ENCODE measurements around the gene ZBED1.
"Not testable (repeated sequence)": the region's sequence is repeated elsewhere in the genome, so short reads cannot be mapped to it uniquely, and the experiment has no call there.

ZBED1 gene

DNA sequence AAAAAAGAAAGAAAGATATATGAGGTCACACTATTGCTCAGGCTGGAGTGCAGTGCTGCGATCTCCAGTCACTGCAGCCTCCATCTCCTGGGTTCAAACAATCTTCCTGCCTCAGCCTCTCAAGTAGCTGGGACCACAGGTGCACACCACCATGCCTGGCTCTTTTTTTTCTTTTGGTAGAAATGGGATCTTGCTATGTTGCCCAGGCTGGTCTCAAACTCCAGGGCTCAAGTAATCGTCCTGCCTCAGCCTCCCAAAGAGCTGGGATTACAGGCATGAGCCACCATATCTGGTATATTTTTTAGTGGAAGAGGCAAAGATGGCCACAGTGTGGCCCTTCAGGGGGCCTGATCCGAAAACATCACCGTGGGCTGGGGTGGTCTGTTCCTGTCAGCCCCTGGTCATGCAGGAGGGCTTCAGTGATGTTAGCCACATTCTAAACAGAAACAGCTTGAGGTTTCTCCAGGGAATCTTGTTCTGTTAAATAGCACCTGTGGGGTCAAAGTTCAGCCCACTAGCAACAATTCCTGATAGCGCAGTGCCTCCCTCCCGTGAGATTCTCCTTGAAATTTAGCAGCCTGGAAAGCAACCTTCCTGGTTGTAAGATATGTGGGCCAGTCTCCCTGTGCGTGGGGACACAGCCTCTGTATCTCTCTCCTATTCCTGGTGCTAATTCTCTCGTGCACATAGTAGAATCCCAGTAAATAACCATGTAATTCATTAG, 7.3 kb upstream of the ZBED1 start:
- Histone ChIP-seq H3K9me3 (ENCODE audit: insufficient read depth, low read length) (no peaks in the 10 kb centered on the region), H3K4me1 (ENCODE audit: insufficient read depth, insufficient read length) (no peaks in the 10 kb centered on the region), H3K9ac (ENCODE audit: insufficient read length, low read depth) (no peak overlapping the region), H3K36me3 (ENCODE audit: insufficient read depth, insufficient read length, low read length) (no peaks in the 10 kb centered on the region), H3K4me3 (ENCODE audit: insufficient read length, low read depth) (no peak overlapping the region), H3K27me3 (ENCODE audit: insufficient read depth, insufficient read length) (no peaks in the 10 kb centered on the region)
- TF ChIP-seq SUZ12 (IDR thresholded peaks at IDR 0.05; ENCODE audit: extremely low read depth, insufficient read depth, insufficient read length) (no peak), ZNF274 (IDR thresholded peaks at IDR 0.05; ENCODE audit: low read depth, low read length) (no peak), YY1 (IDR thresholded peaks at IDR 0.05; ENCODE audit: insufficient read depth, insufficient read length) (no peak)
- DNase-seq (ENCODE audit: low read depth, low spot score) = no peak

GRCh38 chrX:2507196-2507595, 6.4 kb upstream of the ZBED1 start:
- no peaks in the 10 kb centered on the region for H3K4me1 ChIP-seq (ENCODE audit: insufficient read depth, insufficient read length)
- H3K4me3 ChIP-seq (ENCODE audit: insufficient read length, low read depth) = no peak overlapping the region
- no peak overlapping the region for H3K9ac ChIP-seq (ENCODE audit: insufficient read length, low read depth)
- H3K9me3 ChIP-seq (ENCODE audit: insufficient read depth, low read length) = no peaks in the 10 kb centered on the region
- no peaks in the 10 kb centered on the region for H3K36me3 ChIP-seq (ENCODE audit: insufficient read depth, insufficient read length, low read length)
- DNase-seq (ENCODE audit: low read depth, low spot score) = no peak
- TF ChIP-seq SUZ12 (IDR thresholded peaks at IDR 0.05; ENCODE audit: extremely low read depth, insufficient read depth, insufficient read length) = no peak
- no peak for TF ChIP-seq ZNF274 (IDR thresholded peaks at IDR 0.05; ENCODE audit: low read depth, low read length)
- TF ChIP-seq YY1 (IDR thresholded peaks at IDR 0.05; ENCODE audit: insufficient read depth, insufficient read length) = no peak
- H3K27me3 ChIP-seq (ENCODE audit: insufficient read depth, insufficient read length) = no peaks in the 10 kb centered on the region

GRCh38 chrX:2505341-2505740, 4.6 kb upstream of the ZBED1 start:
- not testable (repeated sequence) for H3K36me3 ChIP-seq (ENCODE audit: insufficient read depth, insufficient read length, low read length); H3K4me1 ChIP-seq (ENCODE audit: insufficient read depth, insufficient read length); H3K27me3 ChIP-seq (ENCODE audit: insufficient read depth, insufficient read length); H3K9me3 ChIP-seq (ENCODE audit: insufficient read depth, low read length); H3K4me3 ChIP-seq (ENCODE audit: insufficient read length, low read depth); DNase-seq (ENCODE audit: low read depth, low spot score); H3K9ac ChIP-seq (ENCODE audit: insufficient read length, low read depth)

GRCh38 chrX:2504706-2505332, 4.0 kb upstream of the ZBED1 start:
- no peaks in the 10 kb centered on the region for H3K9me3 ChIP-seq (ENCODE audit: insufficient read depth, low read length)
- TF ChIP-seq YY1 (IDR thresholded peaks at IDR 0.05; ENCODE audit: insufficient read depth, insufficient read length) = no peak
- no peak for TF ChIP-seq ZNF274 (IDR thresholded peaks at IDR 0.05; ENCODE audit: low read depth, low read length)
- no peak for TF ChIP-seq SUZ12 (IDR thresholded peaks at IDR 0.05; ENCODE audit: extremely low read depth, insufficient read depth, insufficient read length)
- no peak for DNase-seq (ENCODE audit: low read depth, low spot score)

DNA sequence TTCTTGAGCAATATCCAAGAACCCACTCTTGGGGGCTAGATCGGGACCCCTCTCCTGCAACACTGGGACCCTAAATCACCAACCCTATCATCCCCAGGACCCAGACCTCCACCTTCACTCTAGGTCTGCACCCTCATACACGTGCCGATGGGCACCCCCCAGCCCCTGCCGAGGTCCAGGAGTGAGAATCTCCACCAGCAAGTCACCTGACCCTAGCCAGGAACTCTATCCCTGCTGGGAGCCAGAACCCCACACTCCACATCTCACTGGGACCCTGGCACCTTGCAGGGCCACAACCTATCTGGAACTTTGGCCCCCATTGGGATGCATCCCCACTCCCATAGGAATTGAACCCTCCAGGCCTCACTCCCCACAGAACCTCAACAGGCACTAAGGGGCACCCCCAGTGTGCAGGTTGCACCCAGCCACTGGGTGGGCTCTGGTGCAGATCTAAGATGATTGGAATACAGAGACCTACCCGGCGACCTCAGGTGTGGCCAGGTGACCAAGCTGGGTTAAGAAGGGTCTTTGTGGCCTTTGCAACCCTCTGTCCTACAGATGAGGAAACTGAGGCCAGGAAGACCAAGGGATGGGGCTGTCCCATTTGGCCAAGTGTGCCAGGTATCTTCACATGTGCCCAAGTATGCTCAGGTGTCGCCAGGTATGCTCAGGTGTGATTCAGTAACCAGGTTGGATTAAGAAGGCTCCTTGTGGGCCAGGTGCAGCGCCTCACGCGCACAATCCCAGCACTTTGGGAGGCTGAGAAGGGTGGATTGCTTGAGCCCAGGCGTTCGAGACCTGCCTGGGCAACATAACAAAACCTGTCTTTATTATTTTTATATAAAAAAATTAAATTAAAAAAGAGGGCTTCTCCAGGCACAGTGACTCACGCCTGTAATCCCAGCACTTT, 3.1 kb upstream of the ZBED1 start:
- no peak overlapping the region for H3K4me3 ChIP-seq (ENCODE audit: insufficient read length, low read depth)
- TF ChIP-seq SUZ12 (IDR thresholded peaks at IDR 0.05; ENCODE audit: extremely low read depth, insufficient read depth, insufficient read length) (no peak), YY1 (IDR thresholded peaks at IDR 0.05; ENCODE audit: insufficient read depth, insufficient read length) (no peak), ZNF274 (IDR thresholded peaks at IDR 0.05; ENCODE audit: low read depth, low read length) (no peak)
- H3K36me3 ChIP-seq (ENCODE audit: insufficient read depth, insufficient read length, low read length) = peaks cover 4% of the 10 kb centered on the region
- no peak for DNase-seq (ENCODE audit: low read depth, low spot score)
- no peaks in the 10 kb centered on the region for H3K9me3 ChIP-seq (ENCODE audit: insufficient read depth, low read length)
- H3K9ac ChIP-seq (ENCODE audit: insufficient read length, low read depth) = no peak overlapping the region
- no peaks in the 10 kb centered on the region for H3K4me1 ChIP-seq (ENCODE audit: insufficient read depth, insufficient read length)
- H3K27me3 ChIP-seq (ENCODE audit: insufficient read depth, insufficient read length) = no peaks in the 10 kb centered on the region

More at GRCh38 chrX:2504706-2505332, 4.0 kb upstream of the ZBED1 start:
- no peaks in the 10 kb centered on the region for H3K27me3 ChIP-seq (ENCODE audit: insufficient read depth, insufficient read length)
- H3K9ac ChIP-seq (ENCODE audit: insufficient read length, low read depth) = no peak overlapping the region
- H3K4me3 ChIP-seq (ENCODE audit: insufficient read length, low read depth) = no peak overlapping the region
- H3K4me1 ChIP-seq (ENCODE audit: insufficient read depth, insufficient read length) = no peaks in the 10 kb centered on the region
- no peaks in the 10 kb centered on the region for H3K36me3 ChIP-seq (ENCODE audit: insufficient read depth, insufficient read length, low read length)

DNA sequence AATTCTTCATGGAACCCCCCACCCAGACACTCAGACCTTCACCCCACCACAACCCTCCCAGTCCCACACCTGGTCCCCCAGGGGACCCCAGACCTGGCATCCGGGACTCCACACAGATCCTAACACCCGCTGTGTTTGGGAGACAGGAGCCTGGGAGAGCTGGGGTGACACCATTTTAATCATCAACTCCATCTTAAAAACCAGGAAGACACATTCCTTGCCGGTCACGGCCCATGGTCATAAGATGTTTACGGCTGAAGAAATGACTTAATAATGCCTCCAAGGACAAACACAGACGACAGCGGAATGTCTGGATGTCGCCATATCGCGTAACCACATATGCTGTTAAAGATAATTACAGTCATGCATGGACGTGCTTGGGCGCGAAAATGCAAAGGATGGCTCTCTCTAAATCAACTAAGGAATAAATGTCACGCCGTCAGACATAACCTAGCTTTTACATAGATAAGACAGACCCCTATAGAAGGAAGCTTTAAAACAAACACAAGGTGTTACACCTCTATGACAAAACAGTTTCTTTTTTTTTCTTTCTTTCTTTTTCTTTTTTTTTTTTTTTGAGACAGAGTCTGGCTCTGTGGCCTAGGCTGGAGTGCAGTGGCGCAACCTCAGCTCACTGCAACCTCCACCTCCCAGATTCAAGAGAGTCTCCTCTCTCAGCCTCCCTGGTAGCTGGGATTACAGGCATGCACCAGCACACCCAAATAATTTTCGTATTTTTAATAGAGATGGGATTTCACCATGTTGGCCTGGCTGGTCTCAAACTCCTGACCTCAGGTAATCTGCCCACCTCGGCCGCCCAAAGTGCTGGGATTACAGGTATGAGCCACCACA, 2.1 kb upstream of the ZBED1 start:
- no peak for DNase-seq (ENCODE audit: low read depth, low spot score)
- H3K4me1 ChIP-seq (ENCODE audit: insufficient read depth, insufficient read length) = no peaks in the 10 kb centered on the region
- TF ChIP-seq YY1 (IDR thresholded peaks at IDR 0.05; ENCODE audit: insufficient read depth, insufficient read length) (no peak), SUZ12 (IDR thresholded peaks at IDR 0.05; ENCODE audit: extremely low read depth, insufficient read depth, insufficient read length) (no peak), ZNF274 (IDR thresholded peaks at IDR 0.05; ENCODE audit: low read depth, low read length) (no peak)
- H3K4me3 ChIP-seq (ENCODE audit: insufficient read length, low read depth) = no peak overlapping the region
- H3K36me3 ChIP-seq (ENCODE audit: insufficient read depth, insufficient read length, low read length) = peaks cover 7% of the 10 kb centered on the region
- H3K27me3 ChIP-seq (ENCODE audit: insufficient read depth, insufficient read length) = no peaks in the 10 kb centered on the region
- H3K9ac ChIP-seq (ENCODE audit: insufficient read length, low read depth) = no peak overlapping the region
- no peaks in the 10 kb centered on the region for H3K9me3 ChIP-seq (ENCODE audit: insufficient read depth, low read length)
